KMS-11 (cell line): Measurements from ENCODE around the gene TMEM126B.

Source experiments
- H2AFZ ChIP-seq: fragments of 200-600 bp; sonication (generic); 2 replicates; pipeline ENCODE4 v1.6.1; 2016; ENCODE audit warnings: antibody characterized with exemption, mixed run types, low read depth
- H3K27ac ChIP-seq: fragments of 200-600 bp; sonication (generic); 2 replicates; pipeline ENCODE4 v1.6.1; 2016; ENCODE audit warnings: mild to moderate bottlenecking, mixed run types
- H3K27me3 ChIP-seq: fragments of 200-600 bp; sonication (generic); 2 replicates; pipeline ENCODE4 v1.6.1; 2017; ENCODE audit warnings: mild to moderate bottlenecking, low read depth, mixed run types, moderate library complexity; ENCODE audit not compliant: insufficient read depth
- H3K36me3 ChIP-seq: fragments of 200-600 bp; sonication (generic); 2 replicates; pipeline ENCODE4 v1.6.1; 2017; ENCODE audit warnings: mild to moderate bottlenecking, mixed run types; ENCODE audit not compliant: insufficient read depth
- H3K4me1 ChIP-seq: fragments of 200-600 bp; sonication (generic); 2 replicates; pipeline ENCODE4 v1.6.1; 2016; ENCODE audit warnings: mild to moderate bottlenecking, low read depth, mixed run types; ENCODE audit not compliant: poor library complexity, severe bottlenecking
- H3K4me2 ChIP-seq: fragments of 200-600 bp; sonication (generic); 2 replicates; pipeline ENCODE4 v1.7.0; 2016; ENCODE audit warnings: mild to moderate bottlenecking, mixed run types
- H3K4me3 ChIP-seq: fragments of 200-600 bp; sonication (generic); IDR thresholded peaks from 2 replicates; pipeline ENCODE4 v1.6.1; 2017; ENCODE audit warnings: low read depth, low read length, mixed read lengths; ENCODE audit not compliant: insufficient read depth
- H3K79me2 ChIP-seq: fragments of 200-600 bp; sonication (generic); 2 replicates; pipeline ENCODE4 v1.6.1; 2016; ENCODE audit warnings: low read depth, mixed run types; ENCODE audit not compliant: insufficient read depth
- H3K9ac ChIP-seq: fragments of 200-600 bp; sonication (generic); 2 replicates; pipeline ENCODE4 v1.6.1; 2016; ENCODE audit warnings: mild to moderate bottlenecking, mixed run types
- H4K20me1 ChIP-seq: fragments of 200-600 bp; sonication (generic); 2 replicates; pipeline ENCODE4 v1.6.1; 2016; ENCODE audit warnings: mild to moderate bottlenecking, mixed run types; ENCODE audit not compliant: insufficient read depth
- CTCF ChIP-seq: fragments of 200-600 bp; sonication (generic); conservative IDR thresholded peaks from 2 replicates; pipeline ENCODE4 v1.6.1; 2017; ENCODE audit warnings: low read depth, mild to moderate bottlenecking, antibody characterized with exemption, low read length, moderate library complexity, mixed read lengths

Gene TMEM126B

GRCh38 chr11:85627998-85628770 is at the start of gene TMEM126B:
Gene TMEM126B, plus strand, starts transcription at chr11:85628593. Its CDS starts 15 bp downstream, at chr11:85628608.
- H4K20me1 ChIP-seq = no peaks in the 10 kb centered on the region
- peak within 1 kb of the TSS; percentile 68 for H3K9ac ChIP-seq
- TF ChIP-seq CTCF = no peak

GRCh38 chr11:85582111-85582510 is 46.3 kb upstream of the TMEM126B start:
- no peak for TF ChIP-seq CTCF
- H2AFZ ChIP-seq = no peak overlapping the region
- no peaks in the 10 kb centered on the region for H3K4me1 ChIP-seq
- H3K36me3 ChIP-seq = no peaks in the 10 kb centered on the region
- H3K79me2 ChIP-seq = no peaks in the 10 kb centered on the region
- no peak overlapping the region for H3K4me3 ChIP-seq
- no peak overlapping the region for H3K27ac ChIP-seq
- no peaks in the 10 kb centered on the region for H4K20me1 ChIP-seq
- no peak overlapping the region for H3K4me2 ChIP-seq
- no peaks in the 10 kb centered on the region for H3K27me3 ChIP-seq
- no peak overlapping the region for H3K9ac ChIP-seq

More at GRCh38 chr11:85627998-85628770, at the start of gene TMEM126B:
- peak within 1 kb of the TSS; percentile 94 for H2AFZ ChIP-seq
- peak within 1 kb of the TSS; percentile 48 for H3K4me2 ChIP-seq
- H3K4me1 ChIP-seq = peaks cover 16% of the 10 kb centered on the region
- H3K4me3 ChIP-seq = peak within 1 kb of the TSS; percentile 39
- peaks cover 38% of the 10 kb centered on the region for H3K79me2 ChIP-seq
- no peaks in the 10 kb centered on the region for H3K36me3 ChIP-seq
- H3K27ac ChIP-seq = peak within 1 kb of the TSS; percentile 42
- H3K27me3 ChIP-seq = no peaks in the 10 kb centered on the region

- H3K9ac ChIP-seq = no peak overlapping the region
- no peaks in the 10 kb centered on the region for H3K4me1 ChIP-seq
- no peaks in the 10 kb centered on the region for H4K20me1 ChIP-seq
- no peak overlapping the region for H3K4me3 ChIP-seq
- no peak overlapping the region for H2AFZ ChIP-seq
- no peak for TF ChIP-seq CTCF
- H3K4me2 ChIP-seq = no peak overlapping the region
- H3K79me2 ChIP-seq = no peaks in the 10 kb centered on the region
- H3K36me3 ChIP-seq = no peaks in the 10 kb centered on the region
- no peak overlapping the region for H3K27ac ChIP-seq
- no peaks in the 10 kb centered on the region for H3K27me3 ChIP-seq
These were observed 39.0 kb upstream of the TMEM126B start for GRCh38 chr11:85589373-85589772.

- Histone ChIP-seq H2AFZ (no peak overlapping the region), H4K20me1 (no peaks in the 10 kb centered on the region), H3K4me1 (no peaks in the 10 kb centered on the region), H3K27ac (no peak overlapping the region), H3K4me2 (no peak overlapping the region), H3K27me3 (no peaks in the 10 kb centered on the region), H3K9ac (no peak overlapping the region), H3K4me3 (no peak overlapping the region), H3K36me3 (no peaks in the 10 kb centered on the region), H3K79me2 (no peaks in the 10 kb centered on the region)
- TF ChIP-seq CTCF = peak; percentile 58
These were observed 37.4 kb upstream of the TMEM126B start for GRCh38 chr11:85590848-85591483.
